Uterus (tissue), 2 donors: ENCODE results near the gene ZNF324.

Experiments
- POLR2A ChIP-seq, 2 donors: fragments of 450-650 bp; IDR thresholded peaks; one replicate each; pipeline ENCODE4 v1.6.1; 2016; ENCODE audit warnings: antibody characterized with exemption in 2 of 2, mild to moderate bottlenecking in 1 of 2, moderate library complexity in 1 of 2
- TF ChIP-seq, protein P1 (sequence below), 4 experiments: fragments of 200-600 bp in 2 of 4; fragments of 450-650 bp in 2 of 4; sonication (generic) in 2 of 4; IDR thresholded peaks; one replicate each; pipeline ENCODE4 v1.5.1; 2016 to 2019; ENCODE audit warnings: antibody characterized with exemption in 4 of 4, mild to moderate bottlenecking in 2 of 4, moderate library complexity in 1 of 4

GRCh38 chr19:58479303-58479702 is 12.4 kb downstream of the ZNF324 start:
- TF ChIP-seq, protein P1, sequence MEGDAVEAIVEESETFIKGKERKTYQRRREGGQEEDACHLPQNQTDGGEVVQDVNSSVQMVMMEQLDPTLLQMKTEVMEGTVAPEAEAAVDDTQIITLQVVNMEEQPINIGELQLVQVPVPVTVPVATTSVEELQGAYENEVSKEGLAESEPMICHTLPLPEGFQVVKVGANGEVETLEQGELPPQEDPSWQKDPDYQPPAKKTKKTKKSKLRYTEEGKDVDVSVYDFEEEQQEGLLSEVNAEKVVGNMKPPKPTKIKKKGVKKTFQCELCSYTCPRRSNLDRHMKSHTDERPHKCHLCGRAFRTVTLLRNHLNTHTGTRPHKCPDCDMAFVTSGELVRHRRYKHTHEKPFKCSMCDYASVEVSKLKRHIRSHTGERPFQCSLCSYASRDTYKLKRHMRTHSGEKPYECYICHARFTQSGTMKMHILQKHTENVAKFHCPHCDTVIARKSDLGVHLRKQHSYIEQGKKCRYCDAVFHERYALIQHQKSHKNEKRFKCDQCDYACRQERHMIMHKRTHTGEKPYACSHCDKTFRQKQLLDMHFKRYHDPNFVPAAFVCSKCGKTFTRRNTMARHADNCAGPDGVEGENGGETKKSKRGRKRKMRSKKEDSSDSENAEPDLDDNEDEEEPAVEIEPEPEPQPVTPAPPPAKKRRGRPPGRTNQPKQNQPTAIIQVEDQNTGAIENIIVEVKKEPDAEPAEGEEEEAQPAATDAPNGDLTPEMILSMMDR (IDR thresholded peaks at IDR 0.05), result no peak
- TF ChIP-seq POLR2A (IDR thresholded peaks at IDR 0.05), result no peak
